Lower leg skin (tissue), 4 donors: ENCODE measurements around the gene DMRTA2. TPM values are rescaled to one million over a fixed set of nuclear protein-coding genes. Genes with fewer than 3 reads are reported as not detected.

Source experiments
- DNase-seq, 2 donors: peaks; one replicate each; pipeline ENCODE4 v3.0.0-alpha.2; 2019; ENCODE audit warnings: low spot score in 2 of 2
- H3K4me3 ChIP-seq: fragments of 200-600 bp; sonication (generic); 2 replicates; pipeline ENCODE4 v1.5.1; 2017; ENCODE audit warnings: mild to moderate bottlenecking, low read depth; ENCODE audit not compliant: poor library complexity, severe bottlenecking
- POLR2A ChIP-seq, 2 donors: fragments of 450-650 bp; IDR thresholded peaks; one replicate each; pipeline ENCODE4 v1.6.1; 2016 to 2017; ENCODE audit warnings: antibody characterized with exemption in 2 of 2, mild to moderate bottlenecking in 1 of 2, moderate library complexity in 1 of 2
- WGBS, 2 donors: methylation state at CpG; one replicate each; pipeline ENCODE4 v1.1.5; 2018; 5-methylcytosine and 5-hydroxymethylcytosine counted together
- intact Hi-C: fragments of 100-400 bp; cut with DNase I; formaldehyde crosslinking; loops from one replicate; pipeline ENCODE4 v1.15.0; 2023; ENCODE audit warnings: low total_unique reads
- total RNA-seq, 4 donors: library from RNA; depleted of rRNA; stranded (reverse); fragments of >200 nt; gene quantifications; one replicate each; pipeline ENCODE4 v1.1.0, GENCODE V29; 2016
- TF ChIP-seq, protein P1 (sequence below), 3 donors: fragments of 450-650 bp; IDR thresholded peaks; one replicate each; pipeline ENCODE4 v1.5.1; 2016; ENCODE audit warnings: antibody characterized with exemption in 3 of 3, mild to moderate bottlenecking in 3 of 3, moderate library complexity in 2 of 3

DMRTA2 gene
- total RNA-seq, 4 donors from 2014 or later = 0.23 TPM; not detected in 3

DNA sequence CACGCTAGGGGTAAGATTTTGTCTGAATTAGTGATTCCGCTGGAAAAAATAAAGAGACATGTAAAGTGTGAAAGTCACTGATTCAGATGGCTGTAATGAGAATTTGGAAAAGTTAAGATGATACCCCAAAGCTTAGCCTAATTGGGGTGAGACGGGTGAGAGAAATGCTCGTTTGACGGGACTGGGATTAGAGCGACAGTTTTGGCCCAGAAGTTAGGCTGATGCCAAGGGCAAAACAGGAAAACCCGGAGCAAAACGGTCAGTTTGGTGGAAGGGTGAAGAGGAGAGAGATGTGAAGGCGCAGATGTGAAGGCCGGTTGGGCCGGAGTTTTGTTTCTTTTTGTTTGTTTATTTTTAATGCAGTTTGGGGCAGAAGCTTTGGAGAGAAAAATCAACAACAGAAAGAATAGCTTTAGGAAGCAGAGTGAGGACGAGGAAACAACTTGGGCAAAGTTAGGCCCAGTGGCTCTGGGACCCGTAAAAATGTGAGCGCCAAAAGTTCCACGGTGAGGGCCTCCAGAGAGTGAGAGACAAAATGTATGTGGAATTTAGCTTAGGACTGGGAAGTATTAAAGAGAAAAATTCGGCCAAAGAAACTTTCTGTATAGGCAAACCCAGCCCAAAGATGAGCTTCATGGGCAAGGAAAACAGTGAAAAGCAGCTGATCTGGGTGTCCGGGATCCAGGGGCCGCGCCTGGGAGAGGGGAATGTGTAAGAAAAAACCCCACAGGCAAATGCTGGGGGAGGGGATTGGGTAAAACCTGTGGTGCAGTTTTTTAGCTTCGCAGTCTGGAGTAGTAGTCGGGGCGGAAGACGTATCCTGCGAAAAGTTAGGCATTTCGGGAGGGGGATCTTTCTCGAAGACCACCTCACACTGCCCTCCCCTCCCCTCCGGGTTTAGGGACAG is 1.2 kb downstream of the DMRTA2 start:
- TF ChIP-seq, protein P1, sequence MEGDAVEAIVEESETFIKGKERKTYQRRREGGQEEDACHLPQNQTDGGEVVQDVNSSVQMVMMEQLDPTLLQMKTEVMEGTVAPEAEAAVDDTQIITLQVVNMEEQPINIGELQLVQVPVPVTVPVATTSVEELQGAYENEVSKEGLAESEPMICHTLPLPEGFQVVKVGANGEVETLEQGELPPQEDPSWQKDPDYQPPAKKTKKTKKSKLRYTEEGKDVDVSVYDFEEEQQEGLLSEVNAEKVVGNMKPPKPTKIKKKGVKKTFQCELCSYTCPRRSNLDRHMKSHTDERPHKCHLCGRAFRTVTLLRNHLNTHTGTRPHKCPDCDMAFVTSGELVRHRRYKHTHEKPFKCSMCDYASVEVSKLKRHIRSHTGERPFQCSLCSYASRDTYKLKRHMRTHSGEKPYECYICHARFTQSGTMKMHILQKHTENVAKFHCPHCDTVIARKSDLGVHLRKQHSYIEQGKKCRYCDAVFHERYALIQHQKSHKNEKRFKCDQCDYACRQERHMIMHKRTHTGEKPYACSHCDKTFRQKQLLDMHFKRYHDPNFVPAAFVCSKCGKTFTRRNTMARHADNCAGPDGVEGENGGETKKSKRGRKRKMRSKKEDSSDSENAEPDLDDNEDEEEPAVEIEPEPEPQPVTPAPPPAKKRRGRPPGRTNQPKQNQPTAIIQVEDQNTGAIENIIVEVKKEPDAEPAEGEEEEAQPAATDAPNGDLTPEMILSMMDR (IDR thresholded peaks at IDR 0.05) = no peak
- no peak for TF ChIP-seq POLR2A (IDR thresholded peaks at IDR 0.05)
- intact Hi-C loops = no loop called here
- 41 to 44% methylated on average over 27 of the region's 27 CpGs for WGBS, 2 donors
- DNase-seq = no peak
- H3K4me3 ChIP-seq = no peak overlapping the region

DNA sequence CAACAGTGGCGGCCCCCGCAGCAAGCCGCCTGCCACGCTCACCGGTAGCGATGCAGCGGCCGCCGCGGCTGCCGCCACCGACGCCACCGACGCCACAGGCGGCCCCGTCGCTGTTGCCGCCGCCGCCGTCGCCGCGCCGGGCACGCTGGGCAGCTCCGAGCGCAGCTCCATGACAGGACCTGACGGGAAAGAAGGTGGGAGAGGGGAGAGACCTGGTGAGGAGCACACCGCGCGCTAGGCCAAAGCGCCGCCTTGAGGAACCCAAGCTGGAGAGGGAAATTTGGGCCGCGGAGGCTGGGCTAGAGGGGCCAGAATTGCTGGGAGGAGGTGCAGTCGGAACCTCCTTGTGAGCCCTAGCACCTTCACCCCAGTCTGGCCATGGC is 1.9 kb downstream of the DMRTA2 start:
- TF ChIP-seq POLR2A (IDR thresholded peaks at IDR 0.05) = no peak
- TF ChIP-seq, protein P1 (IDR thresholded peaks at IDR 0.05) = no peak
- 10 to 16% methylated on average over 11 to 14 of the region's 38 CpGs for WGBS, 2 donors
- H3K4me3 ChIP-seq = no peak overlapping the region
- DNase-seq = no peak
- intact Hi-C loops = no loop called here

DNA sequence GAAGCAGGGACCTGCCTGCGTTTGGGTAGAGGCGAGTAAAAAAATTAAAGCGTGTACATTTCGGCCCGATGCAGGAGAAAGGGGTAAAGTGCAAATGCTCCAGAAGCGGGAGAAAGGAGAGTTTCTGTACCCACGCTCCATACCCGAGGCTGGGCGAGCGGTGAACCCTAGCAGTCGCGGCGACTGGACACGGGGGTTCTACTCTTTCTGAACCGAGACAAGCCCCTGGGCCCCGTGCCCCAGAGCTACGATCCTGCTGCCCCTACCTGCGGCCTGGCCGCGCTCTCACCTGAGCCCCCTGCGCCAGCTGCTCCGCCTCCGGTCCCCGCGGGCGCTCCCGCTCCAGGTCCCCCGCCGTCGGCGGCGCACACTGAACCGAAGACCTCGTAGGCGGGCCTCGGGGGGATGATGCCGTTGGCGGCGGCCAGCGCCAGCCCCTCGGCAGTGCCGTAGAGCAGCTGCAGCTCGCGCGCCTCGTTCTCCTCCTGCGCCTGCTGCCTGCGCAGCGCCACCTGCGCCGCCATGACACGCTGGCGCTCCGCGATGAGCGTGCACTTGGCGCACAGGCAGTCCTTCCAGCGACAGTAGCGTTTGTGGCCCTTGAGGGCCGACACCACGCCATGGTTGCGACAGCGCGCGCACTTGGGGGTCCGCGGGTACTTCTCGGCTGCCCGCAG is 2.4 kb downstream of the DMRTA2 start:
- DNase-seq = no peak
- WGBS, 2 donors = 2 to 3% methylated on average over 18 to 43 of the region's 69 CpGs
- no peak overlapping the region for H3K4me3 ChIP-seq
- intact Hi-C loops = no loop called here
- TF ChIP-seq, protein P1 (IDR thresholded peaks at IDR 0.05) = no peak
- TF ChIP-seq POLR2A (IDR thresholded peaks at IDR 0.05) = no peak

DNA sequence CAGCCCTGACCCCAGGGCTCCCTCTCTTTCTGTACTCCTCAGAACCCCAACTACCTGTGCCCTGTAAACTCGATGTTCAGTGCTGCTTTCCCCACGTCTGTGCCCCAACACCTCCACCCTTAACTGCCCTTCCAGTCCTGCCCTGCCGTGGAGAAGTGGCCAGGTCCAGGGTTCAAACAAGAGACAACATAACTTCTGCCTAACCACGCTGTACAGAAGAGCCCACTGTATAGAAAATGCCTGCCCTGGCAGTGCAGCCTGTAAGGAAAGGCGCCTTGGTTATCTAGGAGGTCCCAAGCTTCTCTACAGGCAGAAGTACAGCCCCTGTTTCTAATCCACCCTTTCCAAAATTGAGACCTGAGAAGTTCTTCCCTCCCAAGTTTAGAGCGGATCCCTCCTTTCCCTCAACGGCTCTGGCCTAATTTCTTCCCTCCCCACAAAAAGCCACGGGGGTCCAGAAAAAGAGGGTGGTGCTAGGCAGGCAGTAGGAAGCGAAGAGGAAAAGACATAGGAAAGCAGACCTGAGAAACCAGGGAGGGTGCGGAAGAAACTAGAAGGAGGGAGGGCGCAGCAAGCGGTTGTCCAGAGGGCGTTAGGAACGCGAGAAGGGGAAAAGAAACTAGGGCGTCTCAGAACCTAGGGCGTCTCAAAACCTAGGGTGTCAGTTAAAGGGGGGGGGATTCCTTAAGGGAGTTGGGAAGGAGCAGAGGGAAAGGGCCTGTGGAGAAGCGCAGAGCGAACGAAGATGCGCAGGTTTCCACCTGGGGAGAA is 3.2 kb downstream of the DMRTA2 start:
- intact Hi-C loops = no loop called here
- H3K4me3 ChIP-seq = no peak overlapping the region
- WGBS, 2 donors = 13 to 15% methylated on average over 21 of the region's 21 CpGs
- DNase-seq = no peak
- TF ChIP-seq, protein P1 (IDR thresholded peaks at IDR 0.05) = no peak
- no peak for TF ChIP-seq POLR2A (IDR thresholded peaks at IDR 0.05)

DNA sequence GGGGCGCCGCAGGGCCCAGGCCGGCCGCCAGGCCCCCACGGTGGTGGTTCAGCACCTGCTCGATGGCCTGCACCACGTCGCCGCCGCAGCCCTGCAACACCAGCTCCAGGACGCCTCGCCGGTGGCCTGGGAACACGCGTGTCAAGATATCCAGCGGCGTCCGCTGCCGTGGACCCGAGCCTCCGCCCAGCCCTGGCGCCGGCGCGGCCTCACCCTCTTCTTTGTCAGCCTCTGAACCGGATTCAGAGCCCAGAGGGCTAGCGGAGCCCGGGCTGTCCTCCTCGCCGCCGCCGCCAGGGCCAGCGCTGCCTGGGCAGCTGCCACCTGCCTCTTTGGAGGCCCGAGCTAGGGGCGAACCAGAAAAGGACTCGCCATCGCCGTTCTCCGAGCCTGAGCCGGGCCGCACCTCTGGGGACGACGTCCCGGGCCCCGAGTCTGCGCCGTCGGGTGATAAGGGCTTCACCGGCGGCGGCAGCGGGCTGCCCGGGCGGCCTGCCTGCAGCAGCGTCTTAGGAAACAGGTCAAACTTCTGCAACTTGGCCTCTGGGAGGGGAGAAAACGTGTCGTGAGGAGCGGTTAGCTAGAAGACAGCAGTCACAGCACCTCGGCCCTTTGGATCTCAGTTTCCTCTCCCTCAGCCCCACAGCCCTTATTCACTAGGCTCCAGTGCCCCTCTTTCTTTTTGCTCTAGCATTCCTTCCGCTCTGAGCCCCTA is 3.9 kb downstream of the DMRTA2 start:
- intact Hi-C loops = no loop called here
- TF ChIP-seq POLR2A (IDR thresholded peaks at IDR 0.05) = no peak
- TF ChIP-seq, protein P1 (IDR thresholded peaks at IDR 0.05) = no peak
- DNase-seq = no peak
- WGBS, 2 donors = 2 to 47% methylated on average over 1 to 55 of the region's 60 CpGs
- H3K4me3 ChIP-seq = no peak overlapping the region
